Measurements from ENCODE around the gene SLX4.

SLX4 gene

GRCh38 chr16:3580251-3580651 is 31.2 kb downstream of the SLX4 start:
- DNase-seq = no peak

DNA sequence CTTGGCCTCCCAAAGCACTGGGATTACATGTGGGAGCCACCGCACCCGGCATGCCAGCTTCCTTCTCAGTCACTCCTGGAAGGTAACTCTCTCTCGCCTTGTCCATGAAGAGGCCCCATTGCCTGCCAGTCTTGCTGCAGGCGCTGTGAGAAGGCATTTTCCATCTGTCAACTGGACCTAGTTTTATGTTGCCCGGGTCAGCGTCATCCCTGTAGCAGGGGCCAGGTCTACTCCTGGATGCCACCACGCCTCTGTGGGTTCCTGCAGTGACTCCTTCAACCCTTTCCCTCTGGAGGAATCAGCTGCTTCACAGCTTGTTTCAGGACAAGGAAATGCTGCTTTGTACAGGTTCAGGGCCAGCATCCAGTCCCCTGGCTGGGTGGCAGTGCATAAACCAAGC is 31.6 kb downstream of the SLX4 start:
- DNase-seq = no peak

- no peak for DNase-seq
These were observed 32.5 kb downstream of the SLX4 start for GRCh38 chr16:3578610-3579551.

- DNase-seq = no peak
These were observed 33.3 kb downstream of the SLX4 start for GRCh38 chr16:3578121-3578520.

GRCh38 chr16:3577302-3577752 is 34.1 kb downstream of the SLX4 start, which contains the start of gene NLRC3:
TSS of gene NLRC3 (minus strand) at chr16:3577403. CDS start at chr16:3565036, 12,367 bp downstream.
- DNase-seq = no peak

DNA sequence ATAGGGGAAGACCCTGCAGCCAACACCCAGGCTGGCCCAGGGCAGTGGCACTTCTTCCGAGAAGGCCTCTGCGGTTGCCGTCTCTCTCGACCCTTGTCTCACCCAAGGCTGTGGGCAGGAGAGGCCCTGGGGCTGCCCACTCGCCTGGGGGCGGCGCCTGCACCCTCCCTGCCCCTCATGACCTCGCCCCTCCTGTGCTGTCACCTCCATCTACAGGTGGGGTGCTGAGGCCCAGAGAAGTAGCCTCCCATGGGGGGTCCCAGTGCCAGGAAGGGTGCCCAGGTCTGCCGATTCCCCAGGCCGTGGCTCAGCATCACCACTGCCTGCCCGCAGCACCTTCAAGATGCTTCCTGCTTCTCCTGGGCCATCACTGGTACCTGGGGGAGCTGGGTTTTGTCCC is 35.2 kb downstream of the SLX4 start:
- DNase-seq = no peak

GRCh38 chr16:3575491-3575890 is 35.9 kb downstream of the SLX4 start:
- DNase-seq = no peak

DNA sequence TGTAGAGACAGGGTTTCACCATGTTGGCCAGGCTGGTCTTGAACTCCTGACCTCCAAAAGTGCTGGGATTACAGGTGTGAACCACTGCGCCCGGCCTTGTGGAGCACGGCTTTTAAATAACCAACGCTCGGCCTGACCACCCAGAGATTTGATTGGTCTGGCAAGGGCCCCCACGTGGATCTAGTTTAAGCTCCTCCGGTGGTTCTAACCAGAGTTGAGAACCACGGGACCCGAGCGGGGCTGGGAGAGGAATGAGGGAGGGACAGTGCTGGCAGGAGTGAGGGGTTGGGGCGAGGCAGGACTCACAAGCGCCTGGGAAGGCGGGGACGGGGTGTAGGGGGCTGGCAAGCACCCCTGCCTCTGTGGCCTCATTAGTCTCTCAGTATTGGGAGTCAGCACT is 37.2 kb downstream of the SLX4 start:
- DNase-seq = no peak

DNA sequence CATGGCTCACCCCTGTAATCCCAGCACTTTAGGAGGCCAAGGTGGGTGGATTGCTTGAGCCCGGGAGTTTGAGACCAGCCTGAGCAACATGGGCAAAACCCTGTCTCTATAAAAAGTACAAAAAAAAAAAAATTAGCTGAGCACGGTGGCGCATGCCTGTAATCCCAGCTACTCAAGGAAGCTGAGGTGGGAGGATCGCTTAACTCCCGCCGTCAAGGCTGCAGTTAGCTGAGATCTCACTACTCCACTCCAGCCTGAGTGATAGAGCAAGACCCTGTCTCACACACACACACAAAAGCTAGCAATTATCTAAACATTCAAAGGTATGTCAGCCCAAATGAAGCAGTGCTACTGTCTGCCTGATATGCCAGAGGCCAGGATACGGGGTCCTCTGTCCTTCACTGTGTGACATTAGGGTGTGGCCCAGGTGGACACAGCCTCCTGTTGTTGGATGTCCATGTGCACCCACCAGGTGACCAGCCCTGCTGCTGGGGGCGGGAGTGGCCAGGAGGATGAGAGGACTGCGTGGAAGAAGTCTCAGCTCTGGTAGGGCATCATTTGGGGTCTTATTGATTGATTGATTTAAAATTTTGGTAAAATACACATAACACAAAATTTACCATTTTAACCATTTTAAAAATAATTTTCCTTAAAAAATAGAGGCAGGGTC is 38.1 kb downstream of the SLX4 start:
- DNase-seq = no peak

DNA sequence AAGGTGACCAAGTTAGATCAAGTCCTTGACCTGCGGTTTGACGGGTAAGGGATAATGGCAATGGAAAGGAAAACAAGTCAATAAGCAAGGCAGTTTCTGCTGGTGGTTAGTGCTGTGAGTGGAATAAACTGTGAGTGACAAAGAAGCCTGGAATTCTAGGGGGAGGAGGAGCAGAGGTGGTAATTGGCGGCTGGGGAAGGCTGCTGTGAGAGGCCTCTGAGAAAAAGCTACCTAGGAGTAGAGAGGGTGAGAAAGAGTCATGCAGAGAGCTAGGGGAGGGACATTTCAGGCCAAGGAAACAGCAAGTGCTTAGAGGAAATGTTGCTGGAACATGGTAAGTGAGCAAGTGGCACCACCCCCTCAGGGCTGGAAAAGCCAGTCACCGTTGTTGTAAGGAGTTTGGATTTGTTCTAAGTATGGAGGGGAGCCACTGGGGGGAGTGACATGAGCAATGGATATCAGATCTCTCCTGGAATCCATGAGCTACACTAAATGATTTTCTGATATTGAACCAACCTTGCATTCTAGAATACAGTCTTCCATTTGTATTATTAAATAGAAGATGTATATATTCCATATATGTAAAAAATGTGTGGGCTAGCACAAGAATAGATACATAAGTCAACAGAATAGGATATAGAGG is 40.9 kb downstream of the SLX4 start:
- DNase-seq = no peak

DNA sequence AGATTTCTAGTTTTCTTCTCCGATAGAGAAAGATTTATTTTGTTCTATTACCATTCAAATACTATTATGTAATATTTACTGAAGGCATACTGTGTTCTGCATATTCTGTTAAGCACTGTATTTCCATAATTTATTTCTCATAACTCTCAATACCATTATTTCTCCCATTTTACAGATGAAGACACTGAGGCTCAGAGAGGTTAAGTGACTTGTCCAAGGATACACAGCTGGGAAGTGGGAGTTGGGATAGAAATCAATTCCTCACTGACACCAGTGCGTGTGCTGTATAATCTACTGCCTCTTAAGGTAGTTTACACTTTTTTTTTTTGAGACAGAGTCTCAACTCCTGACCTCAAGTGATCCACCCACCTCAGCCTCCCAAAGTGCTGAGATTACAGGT is 41.6 kb downstream of the SLX4 start:
- DNase-seq = no peak

DNA sequence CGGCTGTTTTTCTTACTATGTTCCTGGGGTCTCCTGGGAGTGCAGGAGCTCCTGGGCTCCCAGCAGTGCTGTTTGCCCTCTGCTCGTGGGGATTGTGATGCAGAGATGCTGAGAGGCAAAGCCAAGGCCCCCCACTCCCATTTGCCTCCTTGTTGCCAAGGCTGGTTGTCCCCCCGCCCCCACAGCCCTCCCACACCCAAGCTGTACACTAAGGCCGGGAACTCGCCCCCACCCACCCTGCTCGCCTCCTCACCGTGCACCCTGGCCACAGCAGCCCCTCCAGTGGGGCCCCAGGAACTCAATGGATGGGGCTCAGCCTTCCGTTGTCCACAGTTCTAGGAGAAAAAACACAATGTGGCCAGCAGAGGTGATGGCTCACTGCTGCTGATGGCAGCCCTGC is 44.4 kb downstream of the SLX4 start:
- DNase-seq = no peak

- no peak for DNase-seq
These were observed 46.6 kb downstream of the SLX4 start for GRCh38 chr16:3564889-3565141.

GRCh38 chr16:3564130-3564888 is 47.1 kb downstream of the SLX4 start:
- no peak for DNase-seq

DNA sequence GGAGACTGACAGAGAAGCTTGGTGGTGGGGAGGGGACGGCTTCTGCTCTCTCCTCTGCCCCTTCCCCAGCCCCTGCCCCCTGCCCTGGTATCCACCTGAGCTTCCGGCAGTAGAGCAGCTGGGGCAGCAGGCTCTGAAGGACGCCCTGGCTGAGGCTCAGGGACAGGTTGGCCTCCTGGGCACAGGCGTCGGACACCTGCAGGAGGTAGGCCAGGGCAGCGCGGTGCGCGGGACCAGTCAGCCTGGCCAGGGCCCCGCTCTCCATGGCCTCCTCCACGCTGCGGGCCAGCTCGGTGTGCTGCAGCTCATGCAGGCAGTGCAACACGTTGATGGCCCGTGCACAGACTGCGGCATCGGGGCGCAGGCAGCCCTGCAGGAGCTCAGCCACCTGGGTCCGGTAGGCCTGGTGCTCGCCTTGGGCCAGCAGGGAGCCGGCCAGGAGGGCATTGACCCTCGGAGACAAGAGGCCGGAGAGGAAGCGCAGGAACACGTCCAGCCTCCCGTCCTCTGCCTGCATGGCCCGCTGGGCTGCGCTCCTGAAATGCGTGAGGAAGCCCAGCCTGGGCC is 48.4 kb downstream of the SLX4 start:
- no peak for DNase-seq

GRCh38 chr16:3561626-3562025 is 49.8 kb downstream of the SLX4 start:
- DNase-seq = no peak

- DNase-seq = no peak
These were observed 57.0 kb downstream of the SLX4 start for GRCh38 chr16:3554351-3554928.

- no peak for DNase-seq
These were observed 58.1 kb downstream of the SLX4 start for GRCh38 chr16:3553138-3553923.

GRCh38 chr16:3550851-3551847 is 60.3 kb downstream of the SLX4 start:
- no peak for DNase-seq

DNA sequence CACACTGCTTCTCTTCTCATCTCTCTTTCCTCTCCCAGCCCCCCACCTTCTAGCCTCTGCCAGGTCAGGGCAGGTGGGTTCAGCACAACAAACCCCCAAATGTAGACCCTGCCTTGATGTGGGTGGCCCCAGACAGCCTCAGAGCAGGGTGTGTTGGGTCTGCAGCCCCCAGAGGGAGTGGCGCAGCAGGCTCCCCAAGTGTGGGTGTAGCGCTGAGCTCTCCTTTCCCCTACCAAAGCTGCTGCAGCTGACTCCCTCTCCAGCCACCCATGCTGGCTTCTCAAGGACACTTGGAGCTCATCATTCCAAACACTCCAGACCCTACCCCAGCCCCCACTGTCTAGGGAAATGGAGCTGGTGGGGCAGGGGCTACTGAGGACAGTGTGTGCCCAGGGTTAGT is 61.5 kb downstream of the SLX4 start:
- DNase-seq = no peak

Measured in NCI-H2081 treated with DMSO at 0.1 percent for 48 hours (cell line).